NCI-H1092 treated with DMSO at 0.1 percent for 48 hours (cell line): Measurements from ENCODE around the gene KCNH5.
A peak's percentile ranks its signal among the peaks of the same experiment; 100 is the strongest.

Experiments used
- DNase-seq: peaks from one replicate; lab custom pipeline; 2025; lab: John Stamatoyannopoulos, UW

KCNH5 gene, protein sequence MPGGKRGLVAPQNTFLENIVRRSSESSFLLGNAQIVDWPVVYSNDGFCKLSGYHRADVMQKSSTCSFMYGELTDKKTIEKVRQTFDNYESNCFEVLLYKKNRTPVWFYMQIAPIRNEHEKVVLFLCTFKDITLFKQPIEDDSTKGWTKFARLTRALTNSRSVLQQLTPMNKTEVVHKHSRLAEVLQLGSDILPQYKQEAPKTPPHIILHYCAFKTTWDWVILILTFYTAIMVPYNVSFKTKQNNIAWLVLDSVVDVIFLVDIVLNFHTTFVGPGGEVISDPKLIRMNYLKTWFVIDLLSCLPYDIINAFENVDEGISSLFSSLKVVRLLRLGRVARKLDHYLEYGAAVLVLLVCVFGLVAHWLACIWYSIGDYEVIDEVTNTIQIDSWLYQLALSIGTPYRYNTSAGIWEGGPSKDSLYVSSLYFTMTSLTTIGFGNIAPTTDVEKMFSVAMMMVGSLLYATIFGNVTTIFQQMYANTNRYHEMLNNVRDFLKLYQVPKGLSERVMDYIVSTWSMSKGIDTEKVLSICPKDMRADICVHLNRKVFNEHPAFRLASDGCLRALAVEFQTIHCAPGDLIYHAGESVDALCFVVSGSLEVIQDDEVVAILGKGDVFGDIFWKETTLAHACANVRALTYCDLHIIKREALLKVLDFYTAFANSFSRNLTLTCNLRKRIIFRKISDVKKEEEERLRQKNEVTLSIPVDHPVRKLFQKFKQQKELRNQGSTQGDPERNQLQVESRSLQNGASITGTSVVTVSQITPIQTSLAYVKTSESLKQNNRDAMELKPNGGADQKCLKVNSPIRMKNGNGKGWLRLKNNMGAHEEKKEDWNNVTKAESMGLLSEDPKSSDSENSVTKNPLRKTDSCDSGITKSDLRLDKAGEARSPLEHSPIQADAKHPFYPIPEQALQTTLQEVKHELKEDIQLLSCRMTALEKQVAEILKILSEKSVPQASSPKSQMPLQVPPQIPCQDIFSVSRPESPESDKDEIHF

DNA sequence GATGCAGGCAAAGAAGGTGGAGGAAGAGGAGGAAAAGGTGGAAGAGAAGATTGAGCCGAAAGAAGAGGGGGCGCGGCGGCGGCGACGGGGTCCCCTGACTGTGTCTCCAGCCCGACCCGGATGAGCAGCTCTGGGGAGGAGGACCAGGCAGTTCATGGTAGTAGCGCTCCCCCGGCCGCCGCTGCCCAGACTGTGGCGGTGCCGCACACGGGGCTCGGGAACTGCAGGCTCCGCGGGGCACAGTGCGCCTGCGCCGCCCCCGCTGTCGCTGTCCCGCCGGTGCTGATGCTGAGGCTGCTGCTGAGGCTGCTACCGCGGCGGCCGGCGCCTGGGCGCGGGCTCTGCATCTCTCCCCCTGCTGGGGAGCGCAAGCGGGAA lies at the start of gene KCNH5:
TSS of gene KCNH5 (minus strand) at position 225 of the 378 bp plus-strand sequence. CDS start 272 bp downstream, outside the sequence.
- DNase-seq = peak; percentile 86

DNA sequence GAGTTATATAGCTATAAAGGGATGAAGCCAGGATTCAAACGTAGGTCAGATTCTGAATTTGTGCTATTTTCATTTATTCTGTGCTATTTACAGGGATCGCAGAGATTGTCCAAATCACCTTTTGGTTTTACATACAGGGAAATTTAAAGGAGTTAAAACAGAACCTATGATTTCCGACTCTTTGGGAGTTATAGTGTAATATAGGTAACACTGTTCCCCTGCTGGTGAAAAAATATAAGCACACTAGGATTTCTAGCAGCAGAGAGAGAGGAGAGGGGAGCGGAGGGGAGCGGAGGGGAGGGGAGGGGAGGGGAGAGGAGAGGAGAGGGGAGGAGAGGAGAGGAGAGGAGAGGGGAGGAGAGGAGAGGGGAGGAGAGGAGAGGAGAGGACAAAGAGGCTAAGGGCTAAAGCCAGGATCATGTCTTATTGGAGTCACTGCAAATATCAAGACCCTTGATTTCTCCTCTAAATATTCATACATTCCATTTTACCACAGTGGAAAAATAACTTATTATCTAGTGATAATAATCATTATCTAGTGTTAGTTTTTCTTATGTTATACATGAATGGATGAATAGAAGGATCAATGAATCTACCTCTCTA lies 46.2 kb upstream of the KCNH5 start:
- DNase-seq = no peak

DNA sequence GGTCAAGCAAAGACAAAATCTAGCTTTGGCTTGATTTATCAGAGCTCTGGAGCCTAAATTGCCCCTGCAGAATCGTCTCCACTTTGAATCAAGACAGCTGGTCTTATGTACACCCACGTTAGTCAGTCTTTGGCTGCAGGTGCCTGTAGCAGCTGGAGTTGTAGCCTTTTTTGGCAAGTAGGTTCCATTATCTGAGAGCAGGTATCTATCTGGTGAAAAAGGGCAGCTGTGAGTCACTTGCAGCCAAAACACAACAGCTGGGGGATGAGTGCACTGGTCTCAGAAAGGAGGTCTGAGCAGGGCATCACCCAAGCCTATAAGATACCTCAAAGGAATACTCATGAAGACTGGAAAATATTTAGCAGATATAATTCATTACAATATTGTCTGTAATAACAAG lies 43.6 kb upstream of the KCNH5 start:
- DNase-seq = peak; percentile 86

DNA sequence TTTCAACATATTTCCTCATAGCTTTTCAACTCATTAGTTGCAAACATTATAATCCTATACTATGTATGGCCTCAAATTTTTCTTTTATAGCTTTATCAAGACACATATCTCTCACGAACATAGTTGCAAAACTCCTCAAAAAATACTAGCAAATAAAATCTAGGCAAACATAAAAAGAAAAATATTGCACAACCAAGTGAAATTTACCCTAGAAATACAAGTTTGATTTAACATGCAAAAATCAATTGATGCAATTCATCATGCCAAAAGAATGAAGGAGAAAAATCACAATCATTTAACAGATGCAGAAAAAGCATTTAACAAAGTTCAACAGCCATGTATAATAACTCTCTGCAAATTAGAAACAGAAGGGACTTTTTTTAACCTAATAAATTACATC lies 33.3 kb upstream of the KCNH5 start:
- DNase-seq = no peak

DNA sequence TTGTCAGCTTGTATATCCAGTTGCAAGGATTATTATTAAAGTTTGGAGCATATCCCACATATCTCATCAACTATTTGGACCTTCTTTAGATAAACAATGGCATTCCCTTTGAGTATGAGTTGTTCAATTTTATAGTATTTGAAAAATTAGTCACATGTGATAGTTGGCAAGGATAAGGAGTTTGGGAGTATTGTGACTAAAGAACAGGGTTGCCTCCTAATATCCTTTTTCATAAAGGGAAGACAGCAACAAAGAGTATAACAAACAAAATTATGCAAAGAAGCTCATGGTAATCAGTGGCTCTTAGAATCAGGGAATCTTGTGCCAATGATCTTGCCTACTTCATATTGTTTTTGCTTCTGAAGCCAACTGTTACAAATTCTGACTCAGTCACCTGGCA lies 31.2 kb upstream of the KCNH5 start:
- no peak for DNase-seq

DNA sequence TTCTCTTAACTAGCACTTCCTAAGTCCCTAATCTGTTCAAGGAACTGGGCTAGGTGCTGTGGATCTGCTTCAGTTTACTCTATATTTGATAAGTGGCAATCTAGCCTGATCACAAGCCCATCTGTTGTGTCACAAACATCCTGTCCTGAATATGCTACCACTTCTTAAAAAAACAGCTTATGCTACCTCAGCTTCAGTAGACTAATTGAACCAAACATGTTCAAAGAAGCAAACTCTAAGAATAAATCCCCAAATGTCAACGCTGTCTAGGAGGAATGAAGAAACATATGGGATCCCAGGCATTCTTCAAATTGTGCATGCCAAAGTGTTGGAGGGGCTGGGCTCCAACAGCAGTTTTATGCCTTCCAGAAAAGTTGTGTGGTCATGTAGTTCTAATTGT lies 10.4 kb upstream of the KCNH5 start:
- no peak for DNase-seq

DNA sequence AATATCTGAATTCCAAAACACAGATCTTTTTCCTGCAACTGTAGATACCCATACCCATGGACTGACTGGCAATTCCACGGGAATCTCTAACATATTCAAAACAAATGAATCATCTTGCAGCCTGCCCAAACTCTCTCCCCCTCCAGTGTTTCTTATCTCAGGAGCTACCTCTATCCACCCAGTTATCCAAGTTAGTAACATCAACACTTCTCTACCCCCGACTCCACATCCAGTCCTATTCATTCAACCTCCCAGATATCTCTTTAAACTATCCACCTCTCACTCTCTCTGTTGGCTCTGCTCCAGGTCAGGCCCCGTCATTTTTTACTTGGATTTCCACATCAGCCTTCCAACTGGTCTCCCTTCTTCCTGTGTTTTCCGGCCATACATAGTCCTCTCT lies 6.7 kb upstream of the KCNH5 start:
- DNase-seq = no peak

DNA sequence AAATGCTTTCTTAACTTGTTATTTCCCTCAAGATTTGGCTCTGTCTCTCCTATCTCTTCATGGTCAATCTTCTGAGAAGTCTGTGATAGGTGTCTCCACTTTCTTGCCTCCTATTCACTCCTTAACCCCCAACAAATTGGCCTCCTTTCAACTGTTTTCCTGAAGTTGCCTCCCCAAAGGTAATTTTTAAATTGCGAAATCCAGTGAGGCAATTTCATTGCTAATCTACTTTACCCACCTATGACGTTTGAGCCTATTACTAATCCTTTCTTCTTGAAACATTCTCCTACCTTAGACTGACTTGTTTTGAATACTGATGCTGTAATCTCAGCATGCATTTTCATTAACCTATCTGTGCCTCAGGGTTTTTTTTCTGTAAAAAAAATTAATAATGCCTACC lies 6.0 kb upstream of the KCNH5 start:
- no peak for DNase-seq

DNA sequence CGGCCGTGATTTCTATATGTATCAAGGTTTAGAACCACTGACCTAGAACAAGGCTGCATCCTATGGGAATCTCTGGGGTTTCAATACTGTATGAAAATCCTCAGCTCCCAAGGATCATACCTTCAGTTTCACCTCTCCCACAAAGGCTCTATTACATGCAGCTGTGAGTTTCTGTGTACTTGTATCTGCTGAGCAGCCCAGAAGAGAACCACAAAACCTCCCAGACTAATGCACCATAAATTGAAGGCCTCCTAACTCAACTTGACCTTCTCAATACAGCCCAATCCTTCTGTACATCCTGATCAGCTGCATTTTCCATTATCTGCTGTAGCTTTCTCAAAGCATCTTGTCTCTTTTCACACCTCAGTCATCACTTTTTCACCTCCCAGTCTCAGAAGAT lies 5.4 kb upstream of the KCNH5 start:
- no peak for DNase-seq

DNA sequence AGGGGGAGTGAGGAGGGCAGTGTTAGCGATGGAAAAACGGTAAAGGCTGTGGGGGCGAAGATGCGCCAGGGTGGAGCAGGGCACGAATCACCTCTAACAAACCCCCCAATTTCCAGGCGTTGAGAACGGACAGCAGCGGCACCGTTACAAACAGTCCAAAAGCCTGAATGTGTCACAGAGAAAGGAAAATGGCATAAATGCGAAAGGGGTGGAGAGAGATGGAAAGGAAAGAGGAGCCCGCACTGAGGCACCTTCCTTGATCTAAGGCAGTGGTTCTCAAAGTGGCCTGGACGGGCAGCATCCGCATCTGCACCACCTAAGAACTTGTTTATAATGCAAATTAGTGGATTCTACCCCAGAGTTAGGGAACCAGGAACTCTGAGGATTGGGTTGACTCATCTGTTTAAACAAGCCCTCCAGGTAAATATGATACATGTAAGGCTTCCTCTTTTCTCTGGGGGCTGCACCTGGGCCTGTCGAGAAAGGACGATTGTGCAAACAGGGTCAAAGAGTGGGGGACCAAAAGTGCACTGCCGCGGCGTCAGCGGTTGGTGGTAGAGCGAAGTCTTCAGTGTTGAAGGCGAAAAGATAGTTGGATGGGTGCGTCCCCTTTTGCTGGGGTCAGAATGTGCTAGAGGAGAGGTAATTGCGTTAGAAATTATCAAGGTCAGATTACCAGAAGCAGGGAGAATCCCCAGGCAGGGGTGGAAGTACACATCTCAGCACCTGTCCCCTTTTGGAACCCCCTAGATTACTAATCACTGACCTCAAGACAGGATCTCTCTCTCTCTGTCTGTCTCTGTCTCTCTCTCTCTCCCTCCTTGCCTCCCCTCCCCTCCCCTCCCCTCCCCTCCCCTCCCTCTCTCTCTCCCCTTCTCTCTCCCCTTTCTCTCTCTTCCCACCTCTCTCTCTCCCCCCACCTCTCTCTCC lies 1.3 kb upstream of the KCNH5 start:
- peak; percentile 42 for DNase-seq

DNA sequence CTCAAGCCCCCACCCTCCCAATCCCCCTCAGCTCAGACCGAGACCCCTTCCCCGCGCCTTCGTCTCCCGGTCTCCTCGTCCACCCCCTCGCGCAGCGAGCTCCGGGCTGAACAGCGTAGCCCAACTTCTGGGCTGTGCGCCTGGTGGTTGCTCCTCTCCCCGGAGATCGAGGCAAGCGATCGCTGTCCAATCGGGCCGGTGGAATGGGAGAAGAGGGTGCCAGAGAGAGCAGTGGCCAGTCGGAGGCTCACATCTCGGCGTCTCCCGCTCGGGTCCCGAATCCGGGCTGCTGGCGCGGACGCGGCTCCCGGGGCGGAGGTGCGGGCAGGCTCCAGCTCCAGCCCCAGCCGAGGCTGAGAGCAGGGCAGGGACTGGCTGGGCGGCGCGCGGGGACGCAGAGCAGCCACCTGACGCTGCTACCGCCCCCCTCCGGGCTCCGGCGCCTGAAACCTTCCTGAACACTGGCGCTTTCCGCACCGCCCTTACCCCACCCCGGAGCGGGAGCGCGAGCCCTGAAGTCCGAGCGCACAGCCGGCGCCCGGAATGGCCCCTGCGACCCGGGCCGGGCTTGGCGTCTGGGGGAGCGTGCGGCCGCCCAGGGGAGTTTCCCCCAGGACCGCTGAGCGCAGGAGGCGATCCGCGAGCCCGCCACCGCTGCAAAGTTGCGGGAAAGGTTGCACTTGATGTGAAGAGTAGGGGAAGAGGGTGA lies 508 bp upstream of the KCNH5 start:
- DNase-seq = peak; percentile 81

DNA sequence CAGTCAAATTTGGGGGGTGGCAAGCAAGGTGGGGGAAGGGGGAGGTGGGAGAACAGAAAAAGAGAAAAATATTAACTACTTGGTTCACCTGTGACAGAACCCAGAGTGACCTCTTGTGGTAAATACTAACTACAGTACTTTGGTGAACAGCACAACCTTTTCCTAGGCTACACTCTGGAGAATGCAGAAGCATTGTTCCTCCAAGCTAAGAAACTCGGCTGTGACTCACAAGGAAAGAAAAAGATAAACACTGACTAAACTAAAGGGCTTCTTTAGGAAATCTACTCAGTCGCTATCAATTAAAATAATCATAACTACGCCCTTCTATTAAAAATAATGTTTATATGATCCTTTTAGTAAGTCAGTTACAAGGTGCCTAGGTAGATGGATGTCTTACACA lies 5.4 kb downstream of the KCNH5 start:
- DNase-seq = peak; percentile 79

DNA sequence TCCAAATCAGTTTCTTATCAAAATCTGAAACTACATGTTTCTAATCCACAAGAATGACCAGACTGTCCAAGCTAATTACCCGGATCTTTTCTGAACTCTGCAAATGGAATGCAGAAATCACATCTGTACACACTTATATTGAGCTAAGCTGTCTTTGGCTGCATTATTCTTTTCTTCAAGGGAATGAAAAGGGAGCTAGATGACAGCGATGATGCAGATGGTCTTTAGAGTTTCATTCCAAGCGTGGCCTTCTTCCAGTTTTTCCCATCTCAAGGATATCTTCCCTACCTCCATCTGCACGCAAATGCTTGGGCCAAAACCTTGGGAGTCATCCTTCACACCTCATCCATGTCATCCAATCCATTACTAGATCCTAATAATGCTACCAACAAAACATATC lies 12.6 kb downstream of the KCNH5 start:
- DNase-seq = no peak

DNA sequence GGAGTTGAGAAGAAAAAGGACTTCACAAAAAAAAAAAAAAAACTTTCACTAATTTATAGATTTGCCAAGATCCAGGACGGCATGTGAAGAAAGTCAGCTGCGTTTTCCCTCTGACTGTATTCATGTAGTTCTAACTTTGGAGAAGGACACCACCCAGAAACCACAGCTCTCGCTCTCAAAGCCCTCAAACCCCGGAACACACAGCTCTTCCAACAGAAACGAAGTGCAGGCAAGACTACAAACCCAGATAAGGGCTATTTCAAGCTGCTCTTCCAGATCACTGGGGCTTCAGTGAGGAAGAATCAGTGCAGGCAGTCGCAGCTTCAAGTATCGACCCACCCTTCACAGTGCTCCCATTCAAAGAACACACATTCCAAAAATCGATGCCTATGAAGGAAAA lies 13.2 kb downstream of the KCNH5 start:
- DNase-seq = no peak

DNA sequence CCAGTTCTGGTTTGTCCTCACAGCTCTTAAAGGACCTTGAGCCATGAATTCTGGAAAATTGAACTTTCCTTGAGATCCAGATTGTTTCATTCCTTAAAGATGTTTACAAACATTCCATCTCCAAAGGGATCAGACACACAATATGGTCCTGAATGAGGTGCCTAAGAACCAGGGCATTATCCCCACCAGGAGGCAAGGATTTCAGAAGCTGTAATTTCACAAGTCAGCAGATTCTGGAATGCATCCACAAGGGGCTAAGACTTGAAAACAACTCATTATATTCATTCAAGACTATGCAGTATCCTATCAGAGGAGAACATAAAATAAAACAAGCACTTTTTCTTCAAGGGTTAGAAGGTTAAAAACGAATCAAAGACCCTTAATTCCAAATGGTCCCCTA lies 15.1 kb downstream of the KCNH5 start:
- no peak for DNase-seq

DNA sequence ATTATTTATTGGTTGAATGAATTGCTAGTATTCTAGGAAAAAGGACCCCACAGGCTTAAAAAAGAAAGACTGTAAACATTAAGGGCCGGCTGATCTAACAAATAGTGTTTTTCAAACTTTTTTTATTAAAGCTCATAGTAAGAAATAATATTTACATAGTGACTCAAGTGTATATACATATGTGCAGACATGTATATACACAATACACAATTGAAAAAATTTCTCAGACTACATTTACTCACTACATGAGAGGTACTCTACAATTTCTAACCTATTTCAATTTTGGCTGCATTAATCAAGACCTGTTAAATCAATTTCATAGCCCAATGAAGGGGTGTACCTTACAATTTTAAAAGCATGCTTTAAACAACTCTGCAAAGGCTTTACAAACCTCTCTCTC lies 17.5 kb downstream of the KCNH5 start:
- no peak for DNase-seq

DNA sequence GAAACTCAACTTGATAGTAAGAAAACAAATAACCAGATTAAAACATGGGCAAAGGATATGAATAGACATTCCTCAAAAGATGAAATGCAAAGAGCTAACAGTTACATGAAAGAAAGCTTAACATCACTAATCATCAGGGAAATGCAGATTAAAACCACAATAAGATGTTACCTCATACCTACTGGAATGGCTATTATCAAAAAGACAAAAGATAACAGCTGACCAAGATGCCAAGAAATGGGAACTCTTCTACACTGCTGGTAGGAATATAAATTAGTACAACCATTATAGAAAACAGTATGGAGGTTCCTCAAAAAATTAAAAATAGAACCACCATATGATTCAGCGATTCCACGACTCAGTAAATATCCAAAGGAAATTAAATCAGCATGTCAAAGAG lies 18.8 kb downstream of the KCNH5 start:
- DNase-seq = no peak

DNA sequence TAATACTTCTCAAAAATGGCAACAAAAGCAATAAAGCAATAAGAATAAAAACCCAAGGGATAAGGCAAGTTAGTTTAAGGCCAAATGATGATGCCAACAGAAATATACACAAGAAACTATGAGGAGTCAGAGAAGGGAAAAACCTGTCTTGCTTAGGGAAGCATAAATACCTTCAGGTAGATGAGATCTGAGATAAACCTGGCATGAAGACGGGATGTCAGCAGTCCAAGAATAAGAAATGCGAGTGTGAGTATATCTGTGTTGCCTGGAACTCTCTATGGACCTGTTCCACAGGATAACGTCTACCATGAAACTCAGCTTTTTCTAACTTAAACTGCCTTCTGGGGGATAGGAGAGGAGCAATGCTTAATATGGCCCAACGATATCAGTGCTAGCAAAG lies 30.6 kb downstream of the KCNH5 start:
- DNase-seq = no peak

DNA sequence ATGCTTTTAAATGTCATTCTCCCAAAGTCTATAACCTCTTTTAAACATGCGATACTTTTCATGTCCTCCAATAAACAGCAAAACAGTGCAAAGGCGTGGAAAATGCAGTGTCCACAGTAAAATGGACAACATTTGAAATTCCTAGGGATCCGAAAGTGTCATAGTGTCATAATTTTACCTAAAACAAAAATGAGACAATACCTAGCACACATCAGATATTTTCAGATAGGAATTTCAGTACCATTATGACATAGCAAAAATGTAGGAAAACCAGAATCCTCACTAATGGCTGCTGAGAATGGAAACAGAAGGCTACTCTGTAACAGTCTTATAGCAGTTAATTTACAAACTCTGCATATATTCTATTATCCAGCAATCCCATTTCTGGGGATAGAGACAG lies 33.1 kb downstream of the KCNH5 start:
- DNase-seq = no peak

DNA sequence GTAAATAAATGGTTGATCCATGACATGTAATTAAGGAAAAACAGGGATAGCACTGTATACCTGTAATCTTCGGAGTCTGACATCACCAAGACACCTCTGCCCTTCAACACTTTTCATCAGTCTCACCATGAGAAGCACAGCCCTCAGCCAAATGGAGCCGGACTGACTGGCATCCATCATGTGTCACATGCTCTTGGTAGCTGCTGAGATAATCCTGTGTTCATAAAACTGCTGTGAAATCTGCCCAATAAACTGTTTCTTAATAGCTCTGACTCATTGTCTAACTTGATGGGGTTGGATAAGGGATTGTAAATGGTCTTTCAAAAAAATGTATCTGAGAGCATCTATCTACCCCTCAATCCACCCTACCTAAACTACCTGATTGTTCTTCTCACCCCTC lies 33.6 kb downstream of the KCNH5 start:
- no peak for DNase-seq

DNA sequence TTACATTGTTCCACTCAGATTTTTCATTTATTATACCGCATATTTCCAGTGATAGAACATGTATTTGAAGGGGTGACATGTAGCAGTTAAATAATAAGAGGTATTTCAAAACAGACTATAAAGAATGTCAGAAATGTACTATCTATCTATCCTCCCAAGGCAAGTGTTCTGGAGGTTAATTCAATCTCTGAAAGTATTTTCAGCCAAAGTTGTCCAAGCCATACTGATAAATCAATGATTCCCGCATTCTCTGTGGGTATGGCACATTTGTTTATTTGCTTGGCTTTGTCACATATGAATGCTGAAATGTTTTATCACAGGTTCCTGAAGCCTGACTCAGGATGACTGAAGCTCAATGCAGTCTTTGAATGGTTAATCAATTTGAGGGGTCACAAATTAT lies 35.8 kb downstream of the KCNH5 start:
- DNase-seq = no peak
